Measurements from ENCODE around the gene GMCL2. TPM values are rescaled to one million over a fixed set of nuclear protein-coding genes. Genes with fewer than 3 reads are reported as not detected.

Gene GMCL2
- total RNA-seq, 1 experiment from 2014 or later, result not detected

DNA sequence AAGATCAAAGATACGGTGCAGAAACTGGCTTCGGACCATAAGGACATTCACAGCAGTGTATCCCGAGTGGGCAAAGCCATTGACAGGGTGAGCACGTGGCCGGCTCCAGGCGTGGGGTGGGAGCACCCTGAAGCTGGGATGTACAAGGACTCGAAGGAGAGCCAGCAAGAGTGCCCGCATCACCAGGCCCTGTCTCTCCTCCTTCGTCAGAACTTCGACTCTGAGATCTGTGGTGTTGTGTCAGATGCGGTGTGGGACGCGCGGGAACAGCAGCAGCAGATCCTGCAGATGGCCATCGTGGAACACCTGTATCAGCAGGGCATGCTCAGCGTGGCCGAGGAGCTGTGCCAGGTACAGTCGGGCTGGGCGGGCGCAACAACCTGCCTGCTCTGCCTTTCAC, 44.5 kb downstream of the GMCL2 start (continued):
- TF ChIP-seq E2F4 (CRISPR knock-in tag; IDR thresholded peaks at IDR 0.05; ENCODE audit: borderline replicate concordance, low read depth) (no peak), GABPB1 (CRISPR knock-in tag; IDR thresholded peaks at IDR 0.05) (no peak), CREB1 (CRISPR knock-in tag; IDR thresholded peaks at IDR 0.05) (no peak), PRRX2 (CRISPR knock-in tag; IDR thresholded peaks at IDR 0.05) (no peak)
- TF ChIP-seq, protein P1, sequence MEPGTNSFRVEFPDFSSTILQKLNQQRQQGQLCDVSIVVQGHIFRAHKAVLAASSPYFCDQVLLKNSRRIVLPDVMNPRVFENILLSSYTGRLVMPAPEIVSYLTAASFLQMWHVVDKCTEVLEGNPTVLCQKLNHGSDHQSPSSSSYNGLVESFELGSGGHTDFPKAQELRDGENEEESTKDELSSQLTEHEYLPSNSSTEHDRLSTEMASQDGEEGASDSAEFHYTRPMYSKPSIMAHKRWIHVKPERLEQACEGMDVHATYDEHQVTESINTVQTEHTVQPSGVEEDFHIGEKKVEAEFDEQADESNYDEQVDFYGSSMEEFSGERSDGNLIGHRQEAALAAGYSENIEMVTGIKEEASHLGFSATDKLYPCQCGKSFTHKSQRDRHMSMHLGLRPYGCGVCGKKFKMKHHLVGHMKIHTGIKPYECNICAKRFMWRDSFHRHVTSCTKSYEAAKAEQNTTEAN (CRISPR knock-in tag; IDR thresholded peaks at IDR 0.05), result no peak

DNA sequence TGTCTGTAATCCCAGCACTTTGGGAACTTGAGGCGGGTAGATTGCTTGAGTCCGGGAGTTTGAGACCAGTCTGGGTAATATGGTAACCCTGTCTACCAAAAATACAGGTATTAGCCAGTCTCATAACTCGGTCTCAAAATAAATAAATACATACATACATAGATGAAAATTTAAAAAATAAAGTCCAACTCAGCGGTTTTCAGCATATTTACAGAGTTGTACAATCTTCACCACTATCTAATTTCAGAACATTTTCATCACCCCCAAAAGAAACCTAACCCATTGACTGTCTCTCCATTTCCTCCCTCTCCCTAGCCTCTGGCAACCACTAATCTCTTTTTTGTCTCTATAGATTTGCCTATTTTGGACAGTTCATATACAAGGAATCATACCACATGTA, 45.6 kb downstream of the GMCL2 start:
- Mint-ChIP-seq H3K27ac (peak overlapping the region; percentile 21; the same call in 1 of the 2 replicates), H3K27me3 (ENCODE audit: low read depth) (no peaks in the 10 kb centered on the region), H3K4me1 (peaks cover 5% of the 10 kb centered on the region), H3K9me3 (no peaks in the 10 kb centered on the region), H3K4me3 (no peak overlapping the region), H3K36me3 (peaks cover 67% of the 10 kb centered on the region)
- ATAC-seq, result no peak
- ChIA-PET POLR2A (no interaction called here), CTCF (interaction anchor here (1.3 to 7.5 kb wide), 2 partner anchors 21 to 66 kb away, joined by 4 to 111 read pairs; no protein-coding TSS in a partner anchor)
- no peak for DNase-seq (ENCODE audit: low spot score)
- TF ChIP-seq NR3C1 (CRISPR knock-in tag; conservative IDR thresholded peaks at IDR 0.05; ENCODE audit: low read depth) (no peak), ATF3 (CRISPR knock-in tag; conservative IDR thresholded peaks at IDR 0.05) (no peak), E2F4 (CRISPR knock-in tag; IDR thresholded peaks at IDR 0.05; ENCODE audit: borderline replicate concordance, low read depth) (no peak), ZNF121 (CRISPR knock-in tag; IDR thresholded peaks at IDR 0.05) (no peak), ATF2 (CRISPR knock-in tag; IDR thresholded peaks at IDR 0.05; ENCODE audit: borderline replicate concordance, low read depth) (no peak)
- TF ChIP-seq, protein P2, sequence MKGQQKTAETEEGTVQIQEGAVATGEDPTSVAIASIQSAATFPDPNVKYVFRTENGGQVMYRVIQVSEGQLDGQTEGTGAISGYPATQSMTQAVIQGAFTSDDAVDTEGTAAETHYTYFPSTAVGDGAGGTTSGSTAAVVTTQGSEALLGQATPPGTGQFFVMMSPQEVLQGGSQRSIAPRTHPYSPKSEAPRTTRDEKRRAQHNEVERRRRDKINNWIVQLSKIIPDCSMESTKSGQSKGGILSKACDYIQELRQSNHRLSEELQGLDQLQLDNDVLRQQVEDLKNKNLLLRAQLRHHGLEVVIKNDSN (CRISPR knock-in tag; IDR thresholded peaks at IDR 0.05), result no peak
- TF ChIP-seq, protein P3, sequence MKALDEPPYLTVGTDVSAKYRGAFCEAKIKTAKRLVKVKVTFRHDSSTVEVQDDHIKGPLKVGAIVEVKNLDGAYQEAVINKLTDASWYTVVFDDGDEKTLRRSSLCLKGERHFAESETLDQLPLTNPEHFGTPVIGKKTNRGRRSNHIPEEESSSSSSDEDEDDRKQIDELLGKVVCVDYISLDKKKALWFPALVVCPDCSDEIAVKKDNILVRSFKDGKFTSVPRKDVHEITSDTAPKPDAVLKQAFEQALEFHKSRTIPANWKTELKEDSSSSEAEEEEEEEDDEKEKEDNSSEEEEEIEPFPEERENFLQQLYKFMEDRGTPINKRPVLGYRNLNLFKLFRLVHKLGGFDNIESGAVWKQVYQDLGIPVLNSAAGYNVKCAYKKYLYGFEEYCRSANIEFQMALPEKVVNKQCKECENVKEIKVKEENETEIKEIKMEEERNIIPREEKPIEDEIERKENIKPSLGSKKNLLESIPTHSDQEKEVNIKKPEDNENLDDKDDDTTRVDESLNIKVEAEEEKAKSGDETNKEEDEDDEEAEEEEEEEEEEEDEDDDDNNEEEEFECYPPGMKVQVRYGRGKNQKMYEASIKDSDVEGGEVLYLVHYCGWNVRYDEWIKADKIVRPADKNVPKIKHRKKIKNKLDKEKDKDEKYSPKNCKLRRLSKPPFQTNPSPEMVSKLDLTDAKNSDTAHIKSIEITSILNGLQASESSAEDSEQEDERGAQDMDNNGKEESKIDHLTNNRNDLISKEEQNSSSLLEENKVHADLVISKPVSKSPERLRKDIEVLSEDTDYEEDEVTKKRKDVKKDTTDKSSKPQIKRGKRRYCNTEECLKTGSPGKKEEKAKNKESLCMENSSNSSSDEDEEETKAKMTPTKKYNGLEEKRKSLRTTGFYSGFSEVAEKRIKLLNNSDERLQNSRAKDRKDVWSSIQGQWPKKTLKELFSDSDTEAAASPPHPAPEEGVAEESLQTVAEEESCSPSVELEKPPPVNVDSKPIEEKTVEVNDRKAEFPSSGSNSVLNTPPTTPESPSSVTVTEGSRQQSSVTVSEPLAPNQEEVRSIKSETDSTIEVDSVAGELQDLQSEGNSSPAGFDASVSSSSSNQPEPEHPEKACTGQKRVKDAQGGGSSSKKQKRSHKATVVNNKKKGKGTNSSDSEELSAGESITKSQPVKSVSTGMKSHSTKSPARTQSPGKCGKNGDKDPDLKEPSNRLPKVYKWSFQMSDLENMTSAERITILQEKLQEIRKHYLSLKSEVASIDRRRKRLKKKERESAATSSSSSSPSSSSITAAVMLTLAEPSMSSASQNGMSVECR (CRISPR knock-in tag; IDR thresholded peaks at IDR 0.05; ENCODE audit: borderline replicate concordance), result no peak
- TF ChIP-seq, protein P4, sequence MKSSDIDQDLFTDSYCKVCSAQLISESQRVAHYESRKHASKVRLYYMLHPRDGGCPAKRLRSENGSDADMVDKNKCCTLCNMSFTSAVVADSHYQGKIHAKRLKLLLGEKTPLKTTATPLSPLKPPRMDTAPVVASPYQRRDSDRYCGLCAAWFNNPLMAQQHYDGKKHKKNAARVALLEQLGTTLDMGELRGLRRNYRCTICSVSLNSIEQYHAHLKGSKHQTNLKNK (CRISPR knock-in tag; IDR thresholded peaks at IDR 0.05), result no peak

Data from WTC11 (cell line).